Measurements from ENCODE around the gene ADISSP. TPM values are rescaled to one million over a fixed set of nuclear protein-coding genes. Genes with fewer than 3 reads are reported as not detected.

The ADISSP gene
- total RNA-seq, 1 experiment from 2014 or later = 80.3 TPM

DNA sequence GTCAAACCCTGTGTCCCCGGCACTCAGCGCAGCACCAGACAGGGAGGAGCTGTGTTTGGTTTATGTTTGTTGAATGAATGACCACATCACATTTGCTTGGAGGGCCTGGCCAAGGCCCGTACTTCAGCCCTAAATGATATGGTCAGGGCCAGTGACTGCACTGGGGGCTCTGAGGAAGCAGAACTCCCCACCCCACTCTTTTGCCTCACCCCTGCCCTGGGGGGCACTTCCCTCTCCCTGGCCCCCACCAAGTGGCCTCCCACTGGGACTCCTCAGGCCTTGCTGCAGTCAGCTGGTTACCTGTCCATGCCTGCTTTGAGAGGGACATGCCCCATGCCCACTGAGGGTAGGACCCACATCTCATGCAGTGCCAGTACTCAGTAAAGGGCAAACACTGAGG, 2.9 kb downstream of the ADISSP start:
- BruUV-seq (replicated peaks) = no TSS peak
- ChIA-PET POLR2A (ENCODE audit: low non-redundant PET) (no interaction called here), CTCF (no interaction called here)
- no peak overlapping the region for H3K4me3 ChIP-seq (ENCODE audit: low read depth, low read length, poor library complexity, severe bottlenecking)
- H3K27ac ChIP-seq (ENCODE audit: low read depth, low read length, poor library complexity, severe bottlenecking) = no peak overlapping the region
- H3K36me3 ChIP-seq (ENCODE audit: insufficient read depth, low read length, poor library complexity, severe bottlenecking) = no peaks in the 10 kb centered on the region
- H3K27me3 ChIP-seq (replicated peaks; ENCODE audit: insufficient read depth, low read depth, low read length, poor library complexity) = no peaks in the 10 kb centered on the region
- peaks cover 18% of the 10 kb centered on the region for H3K4me1 ChIP-seq (ENCODE audit: insufficient read depth, low read length, poor library complexity, severe bottlenecking)
- DNase-seq (ENCODE audit: low spot score) = no peak
- H3K9me3 ChIP-seq (ENCODE audit: low read depth, low read length, poor library complexity, severe bottlenecking) = no peaks in the 10 kb centered on the region
- TF ChIP-seq EZH2 (IDR thresholded peaks at IDR 0.05; ENCODE audit: borderline replicate concordance, low read depth, low read length, poor library complexity, severe bottlenecking) = no peak
- TF ChIP-seq, protein P1, sequence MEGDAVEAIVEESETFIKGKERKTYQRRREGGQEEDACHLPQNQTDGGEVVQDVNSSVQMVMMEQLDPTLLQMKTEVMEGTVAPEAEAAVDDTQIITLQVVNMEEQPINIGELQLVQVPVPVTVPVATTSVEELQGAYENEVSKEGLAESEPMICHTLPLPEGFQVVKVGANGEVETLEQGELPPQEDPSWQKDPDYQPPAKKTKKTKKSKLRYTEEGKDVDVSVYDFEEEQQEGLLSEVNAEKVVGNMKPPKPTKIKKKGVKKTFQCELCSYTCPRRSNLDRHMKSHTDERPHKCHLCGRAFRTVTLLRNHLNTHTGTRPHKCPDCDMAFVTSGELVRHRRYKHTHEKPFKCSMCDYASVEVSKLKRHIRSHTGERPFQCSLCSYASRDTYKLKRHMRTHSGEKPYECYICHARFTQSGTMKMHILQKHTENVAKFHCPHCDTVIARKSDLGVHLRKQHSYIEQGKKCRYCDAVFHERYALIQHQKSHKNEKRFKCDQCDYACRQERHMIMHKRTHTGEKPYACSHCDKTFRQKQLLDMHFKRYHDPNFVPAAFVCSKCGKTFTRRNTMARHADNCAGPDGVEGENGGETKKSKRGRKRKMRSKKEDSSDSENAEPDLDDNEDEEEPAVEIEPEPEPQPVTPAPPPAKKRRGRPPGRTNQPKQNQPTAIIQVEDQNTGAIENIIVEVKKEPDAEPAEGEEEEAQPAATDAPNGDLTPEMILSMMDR (conservative IDR thresholded peaks at IDR 0.05; ENCODE audit: low read depth, low read length) = no peak
- intact Hi-C loops (cut with micrococcal nuclease; ENCODE audit: unreplicated experiment) = loop anchor here (5.0 kb wide), 1 partner anchor 47 kb away; no protein-coding TSS in a partner anchor

- H3K9me3 ChIP-seq (ENCODE audit: low read depth, low read length, poor library complexity, severe bottlenecking) = no peaks in the 10 kb centered on the region
- no peak for DNase-seq (ENCODE audit: low spot score)
- no peak overlapping the region for H3K27ac ChIP-seq (ENCODE audit: low read depth, low read length, poor library complexity, severe bottlenecking)
- no TSS peak for BruUV-seq (replicated peaks)
- CTCF ChIA-PET = no interaction called here
- H3K36me3 ChIP-seq (ENCODE audit: insufficient read depth, low read length, poor library complexity, severe bottlenecking) = no peaks in the 10 kb centered on the region
- H3K27me3 ChIP-seq (replicated peaks; ENCODE audit: insufficient read depth, low read depth, low read length, poor library complexity) = no peaks in the 10 kb centered on the region
- intact Hi-C loops (cut with micrococcal nuclease; ENCODE audit: unreplicated experiment) = no loop called here
- peaks cover 17% of the 10 kb centered on the region for H3K4me1 ChIP-seq (ENCODE audit: insufficient read depth, low read length, poor library complexity, severe bottlenecking)
- TF ChIP-seq, protein P1 (conservative IDR thresholded peaks at IDR 0.05; ENCODE audit: low read depth, low read length) = no peak
- TF ChIP-seq EZH2 (IDR thresholded peaks at IDR 0.05; ENCODE audit: borderline replicate concordance, low read depth, low read length, poor library complexity, severe bottlenecking) = no peak
- POLR2A ChIA-PET (ENCODE audit: low non-redundant PET) = no interaction called here
- no peak overlapping the region for H3K4me3 ChIP-seq (ENCODE audit: low read depth, low read length, poor library complexity, severe bottlenecking)
Observed at GRCh38 chr20:3763671-3764601, 3.6 kb downstream of the ADISSP start.

DNA sequence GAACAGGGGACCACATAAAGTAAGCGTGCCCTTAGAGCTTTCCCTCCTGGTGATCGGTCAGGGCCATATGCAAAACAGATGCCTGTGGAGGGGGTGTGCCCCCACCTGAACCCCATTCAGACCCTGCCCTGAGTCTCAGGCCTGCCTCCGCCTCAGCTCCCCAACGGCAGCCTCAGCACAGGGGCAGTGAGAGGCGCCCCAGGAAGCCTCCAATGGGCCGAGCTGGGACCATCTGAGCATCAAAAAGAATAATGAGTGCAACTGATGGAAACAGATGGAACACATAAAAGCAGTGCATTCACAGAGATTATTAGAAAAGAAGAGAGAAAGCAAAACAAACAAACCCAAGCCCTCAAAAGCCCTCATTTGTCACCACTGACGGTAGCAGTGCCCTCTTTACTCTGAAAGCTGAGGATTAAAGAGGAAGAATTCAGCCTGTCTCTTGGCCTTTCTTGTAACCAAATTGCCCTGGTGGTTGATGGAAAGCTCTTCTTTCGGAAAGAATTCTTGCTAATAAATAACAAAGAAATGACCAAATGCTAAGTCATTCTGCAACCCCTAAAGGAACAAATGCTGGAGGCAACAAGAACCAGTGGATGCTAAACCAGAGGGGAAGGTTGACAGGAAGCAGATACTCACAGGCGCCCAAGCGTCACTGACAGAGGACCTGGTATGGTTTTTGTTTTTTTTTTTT, 6.8 kb downstream of the ADISSP start:
- TF ChIP-seq, protein P1 (conservative IDR thresholded peaks at IDR 0.05; ENCODE audit: low read depth, low read length) = no peak
- no peak for TF ChIP-seq EZH2 (IDR thresholded peaks at IDR 0.05; ENCODE audit: borderline replicate concordance, low read depth, low read length, poor library complexity, severe bottlenecking)
- intact Hi-C loops (cut with micrococcal nuclease; ENCODE audit: unreplicated experiment) = no loop called here
- H3K27ac ChIP-seq (ENCODE audit: low read depth, low read length, poor library complexity, severe bottlenecking) = no peak overlapping the region
- ChIA-PET CTCF (interaction anchor here (0.6 kb wide), 1 partner anchor 82 kb away, joined by 7 read pairs; no protein-coding TSS in a partner anchor), POLR2A (ENCODE audit: low non-redundant PET) (no interaction called here)
- no peaks in the 10 kb centered on the region for H3K27me3 ChIP-seq (replicated peaks; ENCODE audit: insufficient read depth, low read depth, low read length, poor library complexity)
- BruUV-seq (replicated peaks) = no TSS peak
- no peak overlapping the region for H3K4me3 ChIP-seq (ENCODE audit: low read depth, low read length, poor library complexity, severe bottlenecking)
- peaks cover 9% of the 10 kb centered on the region for H3K36me3 ChIP-seq (ENCODE audit: insufficient read depth, low read length, poor library complexity, severe bottlenecking)
- no peaks in the 10 kb centered on the region for H3K9me3 ChIP-seq (ENCODE audit: low read depth, low read length, poor library complexity, severe bottlenecking)
- DNase-seq (ENCODE audit: low spot score) = no peak
- no peaks in the 10 kb centered on the region for H3K4me1 ChIP-seq (ENCODE audit: insufficient read depth, low read length, poor library complexity, severe bottlenecking)
